ENCODE results near the gene CELA3A.
"Not testable (repeated sequence)": the region's sequence is repeated elsewhere in the genome, so short reads cannot be mapped to it uniquely, and the experiment has no call there.

CELA3A gene

GRCh38 chr1:21974699-21975098 lies 26.8 kb upstream of the CELA3A start:
- ATAC-seq, result not testable (repeated sequence)

GRCh38 chr1:21975296-21975695 lies 26.2 kb upstream of the CELA3A start:
- not testable (repeated sequence) for ATAC-seq, H3K4me3 Mint-ChIP-seq, H3K9me3 Mint-ChIP-seq, H3K36me3 Mint-ChIP-seq, H3K27me3 Mint-ChIP-seq, H3K4me1 Mint-ChIP-seq, H3K27ac Mint-ChIP-seq

More at GRCh38 chr1:21974699-21975098, 26.8 kb upstream of the CELA3A start:
- H3K27me3 Mint-ChIP-seq, H3K36me3 Mint-ChIP-seq, H3K4me3 Mint-ChIP-seq, H3K4me1 Mint-ChIP-seq, H3K27ac Mint-ChIP-seq, H3K9me3 Mint-ChIP-seq: not testable (repeated sequence)

GRCh38 chr1:21976703-21977239 lies 24.7 kb upstream of the CELA3A start, which contains the start of gene CELA3B:
TSS of gene CELA3B (plus strand) at chr1:21977022. CDS start at chr1:21977040, 18 bp downstream.
- H3K27ac Mint-ChIP-seq, H3K4me1 Mint-ChIP-seq, ATAC-seq, H3K27me3 Mint-ChIP-seq, H3K4me3 Mint-ChIP-seq, H3K36me3 Mint-ChIP-seq, H3K9me3 Mint-ChIP-seq: not testable (repeated sequence)

- not testable (repeated sequence) for ATAC-seq, H3K4me1 Mint-ChIP-seq, H3K9me3 Mint-ChIP-seq, H3K4me3 Mint-ChIP-seq, H3K27me3 Mint-ChIP-seq, H3K27ac Mint-ChIP-seq, H3K36me3 Mint-ChIP-seq
Observed at GRCh38 chr1:21978209-21978608, 23.2 kb upstream of the CELA3A start.

GRCh38 chr1:21980515-21981220 lies 20.8 kb upstream of the CELA3A start:
- peak; percentile 20 for ATAC-seq
- H3K36me3 Mint-ChIP-seq, H3K27me3 Mint-ChIP-seq, H3K9me3 Mint-ChIP-seq, H3K4me3 Mint-ChIP-seq, H3K4me1 Mint-ChIP-seq, H3K27ac Mint-ChIP-seq: not testable (repeated sequence)

GRCh38 chr1:21981253-21981652 lies 20.2 kb upstream of the CELA3A start:
- not testable (repeated sequence) for H3K4me3 Mint-ChIP-seq, H3K4me1 Mint-ChIP-seq, ATAC-seq, H3K27ac Mint-ChIP-seq, H3K27me3 Mint-ChIP-seq, H3K9me3 Mint-ChIP-seq, H3K36me3 Mint-ChIP-seq

- H3K4me1 Mint-ChIP-seq, H3K4me3 Mint-ChIP-seq, H3K27me3 Mint-ChIP-seq, H3K36me3 Mint-ChIP-seq, ATAC-seq, H3K27ac Mint-ChIP-seq, H3K9me3 Mint-ChIP-seq: not testable (repeated sequence)
Observed at GRCh38 chr1:21982122-21982521, 19.3 kb upstream of the CELA3A start.

GRCh38 chr1:21983539-21983938 lies 17.9 kb upstream of the CELA3A start:
- not testable (repeated sequence) for H3K9me3 Mint-ChIP-seq, H3K4me1 Mint-ChIP-seq, ATAC-seq, H3K27ac Mint-ChIP-seq, H3K4me3 Mint-ChIP-seq, H3K27me3 Mint-ChIP-seq, H3K36me3 Mint-ChIP-seq

- H3K36me3 Mint-ChIP-seq, H3K27ac Mint-ChIP-seq, ATAC-seq, H3K27me3 Mint-ChIP-seq, H3K4me3 Mint-ChIP-seq, H3K4me1 Mint-ChIP-seq, H3K9me3 Mint-ChIP-seq: not testable (repeated sequence)
Observed at GRCh38 chr1:21985893-21986292, 15.6 kb upstream of the CELA3A start.

- not testable (repeated sequence) for H3K9me3 Mint-ChIP-seq, H3K4me3 Mint-ChIP-seq, H3K27me3 Mint-ChIP-seq, H3K36me3 Mint-ChIP-seq, H3K4me1 Mint-ChIP-seq, H3K27ac Mint-ChIP-seq, ATAC-seq
Observed at GRCh38 chr1:21986386-21986785, 15.1 kb upstream of the CELA3A start.

GRCh38 chr1:21989672-21990393 lies 11.6 kb upstream of the CELA3A start:
- not testable (repeated sequence) for H3K27me3 Mint-ChIP-seq, H3K27ac Mint-ChIP-seq, H3K9me3 Mint-ChIP-seq, H3K4me1 Mint-ChIP-seq, H3K36me3 Mint-ChIP-seq, ATAC-seq, H3K4me3 Mint-ChIP-seq

- ATAC-seq, H3K27ac Mint-ChIP-seq, H3K27me3 Mint-ChIP-seq, H3K9me3 Mint-ChIP-seq, H3K4me3 Mint-ChIP-seq, H3K36me3 Mint-ChIP-seq, H3K4me1 Mint-ChIP-seq: not testable (repeated sequence)
Observed at GRCh38 chr1:21992186-21992585, 9.3 kb upstream of the CELA3A start.

GRCh38 chr1:21994716-21995115 lies 6.7 kb upstream of the CELA3A start:
- not testable (repeated sequence) for H3K27me3 Mint-ChIP-seq, H3K4me1 Mint-ChIP-seq

GRCh38 chr1:21996663-21996970 lies 4.8 kb upstream of the CELA3A start:
- H3K27ac Mint-ChIP-seq, result not testable (repeated sequence)

More at GRCh38 chr1:21994716-21995115, 6.7 kb upstream of the CELA3A start:
- H3K9me3 Mint-ChIP-seq, H3K27ac Mint-ChIP-seq, H3K4me3 Mint-ChIP-seq, H3K36me3 Mint-ChIP-seq, ATAC-seq: not testable (repeated sequence)

GRCh38 chr1:21997891-21998623 lies 3.4 kb upstream of the CELA3A start:
- not testable (repeated sequence) for H3K36me3 Mint-ChIP-seq, H3K4me1 Mint-ChIP-seq, H3K4me3 Mint-ChIP-seq, ATAC-seq, H3K9me3 Mint-ChIP-seq, H3K27me3 Mint-ChIP-seq, H3K27ac Mint-ChIP-seq

More at GRCh38 chr1:21996663-21996970, 4.8 kb upstream of the CELA3A start:
- H3K9me3 Mint-ChIP-seq, ATAC-seq, H3K36me3 Mint-ChIP-seq, H3K27me3 Mint-ChIP-seq, H3K4me3 Mint-ChIP-seq, H3K4me1 Mint-ChIP-seq: not testable (repeated sequence)

All from stimulated activated memory B cell treated with anti-CD40 and anti-IgM and Interleukin-4, amounts not matched to agents 10 μg/mL and 1 μg/mL and 100 μg/mL, for 72 hours (primary cell).